HepG2 (cell line): Measurements from ENCODE around the gene RBCK1. TPM values are rescaled to one million over a fixed set of nuclear protein-coding genes. Genes with fewer than 3 reads are reported as not detected.
A peak's percentile ranks its signal among the peaks of the same experiment; 100 is the strongest.

ENCODE experiments used
- CENPT ChIP-seq: sonication (generic); formaldehyde crosslinking; IDR thresholded peaks from 2 replicates; pipeline ENCODE4 v1.8.0; 2022; ENCODE audit warnings: low read depth, mild to moderate bottlenecking, moderate library complexity, missing genetic modification reagents
- FOSL1 ChIP-seq: sonication (generic); formaldehyde crosslinking; IDR thresholded peaks from 2 replicates; pipeline ENCODE4 v1.9.0; 2021; ENCODE audit warnings: missing genetic modification reagents, borderline replicate concordance
- FOXC1 ChIP-seq: sonication (generic); formaldehyde crosslinking; IDR thresholded peaks from 2 replicates; pipeline ENCODE4 v1.8.0; 2022; ENCODE audit warnings: mild to moderate bottlenecking, missing genetic modification reagents, borderline replicate concordance
- GZF1 ChIP-seq: sonication (generic); formaldehyde crosslinking; IDR thresholded peaks from 2 replicates; pipeline ENCODE4 v1.5.1; 2020; ENCODE audit warnings: mild to moderate bottlenecking, missing genetic modification reagents
- HNRNPH1 ChIP-seq: fragments of 200-400 bp; formaldehyde crosslinking; optimal IDR thresholded peaks from 2 replicates; pipeline ENCODE3; 2017; ENCODE audit warnings: mild to moderate bottlenecking, low read depth, low read length
- HNRNPUL1 ChIP-seq: fragments of 200-400 bp; formaldehyde crosslinking; IDR thresholded peaks from 2 replicates; pipeline ENCODE4 v1.6.1; 2017; ENCODE audit warnings: low read depth, mild to moderate bottlenecking, low read length, moderate library complexity
- NFIC ChIP-seq: IDR thresholded peaks from 2 replicates; pipeline ENCODE4 v1.6.1; 2012; ENCODE audit warnings: mild to moderate bottlenecking, low read length, inconsistent platforms
- PHF21A ChIP-seq: sonication (generic); formaldehyde crosslinking; IDR thresholded peaks from 2 replicates; pipeline ENCODE4 v1.5.0; 2020; ENCODE audit warnings: mild to moderate bottlenecking, missing genetic modification reagents
- POLR2AphosphoS5 ChIP-seq: IDR thresholded peaks from 2 replicates; pipeline ENCODE4 v1.6.1; 2012; ENCODE audit warnings: low read depth, low read length
- PREB ChIP-seq: sonication (generic); formaldehyde crosslinking; IDR thresholded peaks from 2 replicates; pipeline ENCODE4 v1.4.0; 2020; ENCODE audit warnings: missing genetic modification reagents
- SMAD1 ChIP-seq: sonication (generic); formaldehyde crosslinking; IDR thresholded peaks from 2 replicates; pipeline ENCODE4 v1.4.0; 2020; ENCODE audit warnings: missing genetic modification reagents, low read depth, mild to moderate bottlenecking, borderline replicate concordance
- SRY ChIP-seq: sonication (generic); formaldehyde crosslinking; IDR thresholded peaks from 2 replicates; pipeline ENCODE4 v1.8.0; 2022; ENCODE audit warnings: mild to moderate bottlenecking, missing genetic modification reagents
- TAF15 ChIP-seq: fragments of 200-400 bp; formaldehyde crosslinking; IDR thresholded peaks from one replicate; pipeline ENCODE4 v1.6.1; 2018; ENCODE audit warnings: mild to moderate bottlenecking, low read depth, low read length; ENCODE audit not compliant: poor library complexity, severe bottlenecking
- TARDBP ChIP-seq: sonication (generic); formaldehyde crosslinking; IDR thresholded peaks from 2 replicates; pipeline ENCODE4 v1.8.0; 2022; ENCODE audit warnings: mild to moderate bottlenecking, missing genetic modification reagents
- TBL1XR1 ChIP-seq: fragments of 150-350 bp; IDR thresholded peaks from 2 replicates; pipeline ENCODE4 v1.6.1; 2014; ENCODE audit warnings: borderline replicate concordance, low read length; ENCODE audit not compliant: partially characterized antibody
- ZBTB34 ChIP-seq: sonication (generic); formaldehyde crosslinking; IDR thresholded peaks from 2 replicates; pipeline ENCODE4 v1.8.0; 2022; ENCODE audit warnings: mild to moderate bottlenecking, missing genetic modification reagents
- ZFP36L1 ChIP-seq: sonication (generic); formaldehyde crosslinking; IDR thresholded peaks from 2 replicates; pipeline ENCODE4 v1.8.0; 2022; ENCODE audit warnings: mild to moderate bottlenecking, missing genetic modification reagents, moderate library complexity
- ZKSCAN1 ChIP-seq: fragments of 150-350 bp; IDR thresholded peaks from 2 replicates; pipeline ENCODE4 v1.6.1; 2014; ENCODE audit warnings: low read length
- ZMYM3 ChIP-seq: sonication (generic); formaldehyde crosslinking; IDR thresholded peaks from 2 replicates; pipeline ENCODE4 v1.5.1; 2020; ENCODE audit warnings: mild to moderate bottlenecking, missing genetic modification reagents
- ZNF275 ChIP-seq: sonication (generic); formaldehyde crosslinking; IDR thresholded peaks from 2 replicates; pipeline ENCODE4 v1.8.0; 2022; ENCODE audit warnings: missing genetic modification reagents, mild to moderate bottlenecking, inconsistent platforms, borderline replicate concordance
- ZNF441 ChIP-seq: sonication (generic); formaldehyde crosslinking; IDR thresholded peaks from 2 replicates; pipeline ENCODE4 v1.7.0; 2021; ENCODE audit warnings: missing genetic modification reagents, borderline replicate concordance
- ZNF572 ChIP-seq: sonication (generic); formaldehyde crosslinking; IDR thresholded peaks from 2 replicates; pipeline ENCODE4 v1.5.1; 2020; ENCODE audit warnings: mild to moderate bottlenecking, missing genetic modification reagents
- ZNF672 ChIP-seq: sonication (generic); formaldehyde crosslinking; IDR thresholded peaks from 2 replicates; pipeline ENCODE4 v1.8.1; 2022; ENCODE audit warnings: missing genetic modification reagents
- ZNF784 ChIP-seq: sonication (generic); formaldehyde crosslinking; IDR thresholded peaks from 2 replicates; pipeline ENCODE4 v1.5.1; 2020; ENCODE audit warnings: missing genetic modification reagents, mild to moderate bottlenecking, borderline replicate concordance
- polyA plus RNA-seq, 8 experiments: library from polyadenylated mRNA; depleted of rRNA in 3 of 8; stranded (reverse) in 7 of 8; unstranded in 1 of 8; fragments of >200 nt; fragmentation: Illumina TruSeq in 4 of 8; extraction: Trizol in 4 of 8; gene quantifications; 2 replicates each; pipeline versions ENCODE4 v1.2.1 to v1.2.3, GENCODE V29; 2011 to 2016; ENCODE audit warnings: low read depth in 4 of 8, missing spikeins in 1 of 8, mixed read lengths in 1 of 8; ENCODE audit not compliant: insufficient read depth in 1 of 8
- total RNA-seq, 5 experiments: library from RNA; depleted of rRNA; stranded (reverse); fragments of >200 nt; fragmentation: Illumina TruSeq; extraction: Trizol; gene quantifications; 2 replicates each; pipeline ENCODE4 v1.2.3, GENCODE V29; 2016; ENCODE audit warnings: low read depth in 1 of 5

The RBCK1 gene
- total and polyA plus RNA-seq, 2 of the 13 experiments (the other 11 are each of a cell fraction or from before 2014, with no cell fraction given) = 149 to 215 TPM

- TF ChIP-seq ZNF672 = 0 out of 2 replicates have a peak, but pooled peaks have one; percentile 34
- TF ChIP-seq NFIC = 0 out of 2 replicates have a peak, but pooled peaks have one; percentile 27
- TF ChIP-seq CENPT (CRISPR knock-in tag) = no peak
- TF ChIP-seq ZBTB34 (CRISPR knock-in tag) = 0 out of 2 replicates have a peak, but pooled peaks have one; percentile 25
- no peak for TF ChIP-seq POLR2AphosphoS5
- no peak for TF ChIP-seq ZFP36L1 (CRISPR knock-in tag)
- no peak for TF ChIP-seq ZNF275 (CRISPR knock-in tag)
- no peak for TF ChIP-seq TAF15
- no peak for TF ChIP-seq GZF1 (CRISPR knock-in tag)
- no peak for TF ChIP-seq HNRNPUL1
- peak; percentile 64; the same call in 1 of the 2 replicates for TF ChIP-seq TARDBP (CRISPR knock-in tag)
- no peak for TF ChIP-seq SMAD1 (CRISPR knock-in tag)
- TF ChIP-seq SRY (CRISPR knock-in tag) = no peak
- TF ChIP-seq ZMYM3 (CRISPR knock-in tag) = peak; percentile 88
- no peak for TF ChIP-seq FOSL1
- TF ChIP-seq FOXC1 (CRISPR knock-in tag) = no peak; the same call in 1 of the 2 replicates
- TF ChIP-seq HNRNPH1 = no peak
- TF ChIP-seq TBL1XR1 = no peak
- TF ChIP-seq ZKSCAN1 = peak; percentile 88
- peak; percentile 52; the same call in 1 of the 2 replicates for TF ChIP-seq PHF21A
- no peak for TF ChIP-seq PREB (CRISPR knock-in tag)
- TF ChIP-seq ZNF572 (CRISPR knock-in tag) = 0 out of 2 replicates have a peak, but pooled peaks have one; percentile 37
- TF ChIP-seq ZNF441 (CRISPR knock-in tag) = no peak
- TF ChIP-seq ZNF784 (CRISPR knock-in tag) = 0 out of 2 replicates have a peak, but pooled peaks have one; percentile 1
Measured at GRCh38 chr20:370151-370600, 37.9 kb upstream of the RBCK1 start (continued).
